ENCODE data around the gene DNER.

DNER gene

GRCh38 chr2:229674830-229675530, 39.4 kb downstream of the DNER start:
- H3K27ac ChIP-seq, result no peak overlapping the region
- no peak for TF ChIP-seq CTCF (IDR thresholded peaks at IDR 0.05)
- H3K27me3 ChIP-seq, result peaks cover 13% of the 10 kb centered on the region
- H3K9me3 ChIP-seq, result no peaks in the 10 kb centered on the region
- H3K4me3 ChIP-seq (ENCODE audit: low read depth in 1 of 2, low read length in 1 of 2), result no peak overlapping the region
- no peaks in the 10 kb centered on the region for H3K36me3 ChIP-seq
- H3K4me1 ChIP-seq (ENCODE audit: control insufficient read depth in 1 of 2, insufficient read depth in 1 of 2, low read depth in 1 of 2, low read length in 1 of 2), result no peaks in the 10 kb centered on the region

- H3K27ac ChIP-seq, result no peak overlapping the region
- peaks cover 13% of the 10 kb centered on the region for H3K27me3 ChIP-seq
- H3K9me3 ChIP-seq, result no peaks in the 10 kb centered on the region
- no peaks in the 10 kb centered on the region for H3K4me1 ChIP-seq (ENCODE audit: control insufficient read depth in 1 of 2, insufficient read depth in 1 of 2, low read depth in 1 of 2, low read length in 1 of 2)
- no peaks in the 10 kb centered on the region for H3K36me3 ChIP-seq
- TF ChIP-seq CTCF (IDR thresholded peaks at IDR 0.05), result no peak
- no peak overlapping the region for H3K4me3 ChIP-seq (ENCODE audit: low read depth in 1 of 2, low read length in 1 of 2)
Measured at GRCh38 chr2:229673676-229674075, 40.7 kb downstream of the DNER start.

GRCh38 chr2:229672021-229672420, 42.3 kb downstream of the DNER start:
- H3K4me3 ChIP-seq (ENCODE audit: low read depth in 1 of 2, low read length in 1 of 2), result no peak overlapping the region

GRCh38 chr2:229669841-229670240, 44.5 kb downstream of the DNER start:
- Histone ChIP-seq H3K36me3 (no peaks in the 10 kb centered on the region), H3K27me3 (no peaks in the 10 kb centered on the region), H3K4me1 (ENCODE audit: control insufficient read depth in 1 of 2, insufficient read depth in 1 of 2, low read depth in 1 of 2, low read length in 1 of 2) (no peaks in the 10 kb centered on the region), H3K27ac (no peak overlapping the region), H3K9me3 (no peaks in the 10 kb centered on the region), H3K4me3 (ENCODE audit: low read depth in 1 of 2, low read length in 1 of 2) (no peak overlapping the region)
- TF ChIP-seq CTCF (IDR thresholded peaks at IDR 0.05), result no peak

More at GRCh38 chr2:229672021-229672420, 42.3 kb downstream of the DNER start:
- Histone ChIP-seq H3K36me3 (no peaks in the 10 kb centered on the region), H3K27ac (no peak overlapping the region), H3K9me3 (no peaks in the 10 kb centered on the region), H3K4me1 (ENCODE audit: control insufficient read depth in 1 of 2, insufficient read depth in 1 of 2, low read depth in 1 of 2, low read length in 1 of 2) (no peaks in the 10 kb centered on the region), H3K27me3 (no peaks in the 10 kb centered on the region)
- TF ChIP-seq CTCF (IDR thresholded peaks at IDR 0.05), result no peak

GRCh38 chr2:229666811-229667210, 47.5 kb downstream of the DNER start:
- no peak for TF ChIP-seq CTCF (IDR thresholded peaks at IDR 0.05)
- H3K4me1 ChIP-seq (ENCODE audit: control insufficient read depth in 1 of 2, insufficient read depth in 1 of 2, low read depth in 1 of 2, low read length in 1 of 2), result no peaks in the 10 kb centered on the region
- no peak overlapping the region for H3K4me3 ChIP-seq (ENCODE audit: low read depth in 1 of 2, low read length in 1 of 2)
- H3K36me3 ChIP-seq, result no peaks in the 10 kb centered on the region
- no peaks in the 10 kb centered on the region for H3K27me3 ChIP-seq
- H3K27ac ChIP-seq, result no peak overlapping the region
- no peaks in the 10 kb centered on the region for H3K9me3 ChIP-seq

Measured in neutrophil (primary cell).